Spleen (tissue), 7 donors: ENCODE measurements around the gene ZC3H7A.

Source experiments
- POLR2A ChIP-seq, 3 donors: fragments of 450-650 bp; IDR thresholded peaks; one replicate each; pipeline ENCODE4 v1.5.1; 2017; ENCODE audit warnings: antibody characterized with exemption in 3 of 3, mild to moderate bottlenecking in 1 of 3
- TF ChIP-seq, protein P1 (sequence below), 11 experiments: fragments of 200-600 bp in 7 of 11; fragments of 450-650 bp in 4 of 11; sonication (generic) in 4 of 11; IDR thresholded peaks in 8 of 11; conservative IDR thresholded peaks in 3 of 11; 1 replicate in 7 of 11; 2 replicates in 4 of 11; pipeline versions ENCODE4 v1.4.0 to v1.8.0; 2016 to 2021; ENCODE audit warnings: antibody characterized with exemption in 11 of 11, inconsistent platforms in 4 of 11, mild to moderate bottlenecking in 1 of 11
- donor health status: DM: no; HTN: no; CAD: no; lungs with moderate emphysema.
- donor health status: DM: no; HTN: no; CAD: no.
- donor health status: DM: no; HTN: no; CAD: no.

- TF ChIP-seq, protein P1, sequence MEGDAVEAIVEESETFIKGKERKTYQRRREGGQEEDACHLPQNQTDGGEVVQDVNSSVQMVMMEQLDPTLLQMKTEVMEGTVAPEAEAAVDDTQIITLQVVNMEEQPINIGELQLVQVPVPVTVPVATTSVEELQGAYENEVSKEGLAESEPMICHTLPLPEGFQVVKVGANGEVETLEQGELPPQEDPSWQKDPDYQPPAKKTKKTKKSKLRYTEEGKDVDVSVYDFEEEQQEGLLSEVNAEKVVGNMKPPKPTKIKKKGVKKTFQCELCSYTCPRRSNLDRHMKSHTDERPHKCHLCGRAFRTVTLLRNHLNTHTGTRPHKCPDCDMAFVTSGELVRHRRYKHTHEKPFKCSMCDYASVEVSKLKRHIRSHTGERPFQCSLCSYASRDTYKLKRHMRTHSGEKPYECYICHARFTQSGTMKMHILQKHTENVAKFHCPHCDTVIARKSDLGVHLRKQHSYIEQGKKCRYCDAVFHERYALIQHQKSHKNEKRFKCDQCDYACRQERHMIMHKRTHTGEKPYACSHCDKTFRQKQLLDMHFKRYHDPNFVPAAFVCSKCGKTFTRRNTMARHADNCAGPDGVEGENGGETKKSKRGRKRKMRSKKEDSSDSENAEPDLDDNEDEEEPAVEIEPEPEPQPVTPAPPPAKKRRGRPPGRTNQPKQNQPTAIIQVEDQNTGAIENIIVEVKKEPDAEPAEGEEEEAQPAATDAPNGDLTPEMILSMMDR (IDR thresholded peaks at IDR 0.05 in 8 of 11, conservative IDR thresholded peaks at IDR 0.05 in 3 of 11), result no peak
- TF ChIP-seq POLR2A (IDR thresholded peaks at IDR 0.05), result no peak
Measured at GRCh38 chr16:11794447-11794846, 2.6 kb downstream of the ZC3H7A start.
